HepG2 (cell line): Measurements from ENCODE around the gene GPR65. TPM values are rescaled to one million over a fixed set of nuclear protein-coding genes. Genes with fewer than 3 reads are reported as not detected.
A peak's percentile ranks its signal among the peaks of the same experiment; 100 is the strongest.

Experiments
- ARHGAP35 ChIP-seq: sonication (generic); formaldehyde crosslinking; IDR thresholded peaks from 2 replicates; pipeline ENCODE4 v1.9.0; 2022; ENCODE audit warnings: mild to moderate bottlenecking, inconsistent platforms, moderate library complexity, missing genetic modification reagents, borderline replicate concordance
- BORCS8-MEF2B ChIP-seq: sonication (generic); formaldehyde crosslinking; IDR thresholded peaks from 2 replicates; pipeline ENCODE4 v1.8.0; 2022; ENCODE audit warnings: mild to moderate bottlenecking, missing genetic modification reagents
- CBX2 ChIP-seq, 2 experiments: fragments of 200-600 bp in 1 of 2; sonication (generic); formaldehyde crosslinking in 1 of 2; IDR thresholded peaks; 2 replicates each; pipeline versions ENCODE4 v1.7.0 to v1.8.1; 2018 to 2022; ENCODE audit warnings: low read depth in 2 of 2, low read length in 1 of 2, mild to moderate bottlenecking in 1 of 2, missing genetic modification reagents in 1 of 2
- EHMT2 ChIP-seq: fragments of 200-600 bp; sonication (generic); IDR thresholded peaks from 2 replicates; pipeline ENCODE4 v1.7.0; 2017; ENCODE audit warnings: antibody characterized with exemption, low read depth, low read length, borderline replicate concordance
- JUN ChIP-seq: sonication (generic); formaldehyde crosslinking; IDR thresholded peaks from 2 replicates; pipeline ENCODE4 v1.4.0; 2020; ENCODE audit warnings: mild to moderate bottlenecking, missing genetic modification reagents
- KDM3A ChIP-seq: IDR thresholded peaks from 2 replicates; pipeline ENCODE4 v1.6.1; 2018; ENCODE audit warnings: low read depth, missing compliant biosample characterization
- KLF16 ChIP-seq, 2 experiments: sonication (generic) in 1 of 2; formaldehyde crosslinking in 1 of 2; IDR thresholded peaks; 2 replicates each; pipeline versions ENCODE4 v1.6.1 to v1.8.0; 2016 to 2023; ENCODE audit warnings: missing genetic modification reagents in 2 of 2, missing compliant biosample characterization in 1 of 2
- NR3C1 ChIP-seq: sonication (generic); formaldehyde crosslinking; IDR thresholded peaks from 2 replicates; pipeline ENCODE4 v1.4.0; 2020; ENCODE audit warnings: missing genetic modification reagents
- SATB2 ChIP-seq: sonication (generic); formaldehyde crosslinking; IDR thresholded peaks from 2 replicates; pipeline ENCODE4 v1.5.0; 2020; ENCODE audit warnings: missing genetic modification reagents
- SNAPC2 ChIP-seq: sonication (generic); formaldehyde crosslinking; IDR thresholded peaks from 2 replicates; pipeline ENCODE4 v1.8.1; 2022; ENCODE audit warnings: mild to moderate bottlenecking, missing genetic modification reagents
- SP1 ChIP-seq, 2 experiments: fragments of 450-650 bp in 1 of 2; sonication (generic) in 1 of 2; formaldehyde crosslinking in 1 of 2; IDR thresholded peaks; 2 replicates each; pipeline versions ENCODE4 v1.4.0 to v1.6.1; 2016 to 2020; ENCODE audit warnings: missing genetic modification reagents in 1 of 2
- TBP ChIP-seq: sonication (generic); formaldehyde crosslinking; IDR thresholded peaks from 2 replicates; pipeline ENCODE4 v1.5.0; 2020; ENCODE audit warnings: missing genetic modification reagents
- TBX3 ChIP-seq: fragments of 450-650 bp; IDR thresholded peaks from 2 replicates; pipeline ENCODE4 v1.6.1; 2017; ENCODE audit warnings: antibody characterized with exemption, mild to moderate bottlenecking, inconsistent platforms, borderline replicate concordance
- ZNF230 ChIP-seq: sonication (generic); formaldehyde crosslinking; IDR thresholded peaks from 2 replicates; pipeline ENCODE4 v1.4.0; 2020; ENCODE audit warnings: mild to moderate bottlenecking, missing genetic modification reagents
- ZNF318 ChIP-seq: sonication (generic); formaldehyde crosslinking; IDR thresholded peaks from 2 replicates; pipeline ENCODE4 v1.4.0; 2020; ENCODE audit warnings: mild to moderate bottlenecking, missing genetic modification reagents
- ZNF343 ChIP-seq: sonication (generic); formaldehyde crosslinking; IDR thresholded peaks from 2 replicates; pipeline ENCODE4 v1.4.0; 2020; ENCODE audit warnings: mild to moderate bottlenecking, missing genetic modification reagents
- ZNF383 ChIP-seq: sonication (generic); formaldehyde crosslinking; IDR thresholded peaks from 2 replicates; pipeline ENCODE4 v1.4.0; 2020; ENCODE audit warnings: missing genetic modification reagents, mild to moderate bottlenecking, borderline replicate concordance
- ZNF556 ChIP-seq: sonication (generic); formaldehyde crosslinking; IDR thresholded peaks from 2 replicates; pipeline ENCODE4 v1.4.0; 2020; ENCODE audit warnings: mild to moderate bottlenecking, missing genetic modification reagents, borderline replicate concordance
- ZNF563 ChIP-seq: sonication (generic); formaldehyde crosslinking; IDR thresholded peaks from 2 replicates; pipeline ENCODE4 v1.8.0; 2022; ENCODE audit warnings: mild to moderate bottlenecking, moderate library complexity, missing genetic modification reagents
- polyA plus RNA-seq, 8 experiments: library from polyadenylated mRNA; depleted of rRNA in 3 of 8; stranded (reverse) in 7 of 8; unstranded in 1 of 8; fragments of >200 nt; fragmentation: Illumina TruSeq in 4 of 8; extraction: Trizol in 4 of 8; gene quantifications; 2 replicates each; pipeline versions ENCODE4 v1.2.1 to v1.2.3, GENCODE V29; 2011 to 2016; ENCODE audit warnings: low read depth in 4 of 8, missing spikeins in 1 of 8, mixed read lengths in 1 of 8; ENCODE audit not compliant: insufficient read depth in 1 of 8
- total RNA-seq, 5 experiments: library from RNA; depleted of rRNA; stranded (reverse); fragments of >200 nt; fragmentation: Illumina TruSeq; extraction: Trizol; gene quantifications; 2 replicates each; pipeline ENCODE4 v1.2.3, GENCODE V29; 2016; ENCODE audit warnings: low read depth in 1 of 5
- TF ChIP-seq, protein P1 (sequence below): IDR thresholded peaks from 2 replicates; pipeline ENCODE4 v1.6.1; 2016; ENCODE audit warnings: low read depth, control low read depth

Gene GPR65
- total and polyA plus RNA-seq, 2 of the 13 experiments (the other 11 are each of a cell fraction or from before 2014, with no cell fraction given), result not detected

DNA sequence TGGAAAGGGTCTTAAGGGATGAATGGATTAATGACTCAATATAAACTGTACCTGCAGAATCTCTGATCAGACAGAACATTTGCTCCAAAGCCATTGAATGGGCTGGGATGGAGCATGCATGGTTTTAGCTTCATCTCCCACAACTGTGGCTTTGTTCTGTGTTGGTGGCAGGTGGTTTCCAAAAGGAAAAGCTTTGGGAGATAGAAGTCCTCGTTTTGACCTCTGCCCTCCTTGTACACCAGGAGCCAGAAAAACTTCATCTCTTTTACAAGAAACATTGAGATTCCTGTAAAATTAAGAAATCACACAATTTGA lies 39.5 kb downstream of the GPR65 start (continued):
- TF ChIP-seq ZNF383 (CRISPR knock-in tag) (no peak), SP1 (IDR thresholded peaks at IDR 0.05) (no peak), SP1 (CRISPR knock-in tag; IDR thresholded peaks at IDR 0.05) (no peak), ARHGAP35 (CRISPR knock-in tag) (no peak), ZNF318 (no peak), SATB2 (CRISPR knock-in tag) (no peak), ZNF230 (CRISPR knock-in tag) (no peak), JUN (CRISPR knock-in tag) (no peak), ZNF556 (no peak), KDM3A (CRISPR knock-in tag) (no peak), EHMT2 (no peak; the same call in 1 of the 2 replicates), CBX2 (IDR thresholded peaks at IDR 0.05; ENCODE audit: low read depth, low read length) (no peak), CBX2 (CRISPR knock-in tag; IDR thresholded peaks at IDR 0.05; ENCODE audit: low read depth) (no peak), TBX3 (no peak), NR3C1 (CRISPR knock-in tag) (no peak), TBP (CRISPR knock-in tag) (no peak), KLF16 (CRISPR knock-in tag; IDR thresholded peaks at IDR 0.05) (peak in 1 of 2 experiments; percentile 16; a peak in 1 of 4 replicates), SNAPC2 (CRISPR knock-in tag) (0 out of 2 replicates have a peak, but pooled peaks have one; percentile 4), ZNF563 (CRISPR knock-in tag) (no peak), ZNF343 (CRISPR knock-in tag) (no peak), BORCS8-MEF2B (no peak)
- TF ChIP-seq, protein P1, sequence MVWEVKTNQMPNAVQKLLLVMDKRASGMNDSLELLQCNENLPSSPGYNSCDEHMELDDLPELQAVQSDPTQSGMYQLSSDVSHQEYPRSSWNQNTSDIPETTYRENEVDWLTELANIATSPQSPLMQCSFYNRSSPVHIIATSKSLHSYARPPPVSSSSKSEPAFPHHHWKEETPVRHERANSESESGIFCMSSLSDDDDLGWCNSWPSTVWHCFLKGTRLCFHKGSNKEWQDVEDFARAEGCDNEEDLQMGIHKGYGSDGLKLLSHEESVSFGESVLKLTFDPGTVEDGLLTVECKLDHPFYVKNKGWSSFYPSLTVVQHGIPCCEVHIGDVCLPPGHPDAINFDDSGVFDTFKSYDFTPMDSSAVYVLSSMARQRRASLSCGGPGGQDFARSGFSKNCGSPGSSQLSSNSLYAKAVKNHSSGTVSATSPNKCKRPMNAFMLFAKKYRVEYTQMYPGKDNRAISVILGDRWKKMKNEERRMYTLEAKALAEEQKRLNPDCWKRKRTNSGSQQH (CRISPR knock-in tag), result 0 out of 2 replicates have a peak, but pooled peaks have one; percentile 7
